Activated CD4-positive, alpha-beta T cell treated with anti-CD3 and anti-CD28 coated beads for 48 hours (primary cell): ENCODE data around the gene CPA4.
A peak's percentile ranks its signal among the peaks of the same experiment; 100 is the strongest.

ENCODE experiments used
- DNase-seq: peaks from one replicate; pipeline ENCODE4 v3.0.0-alpha.2; 2020

Gene CPA4

DNA sequence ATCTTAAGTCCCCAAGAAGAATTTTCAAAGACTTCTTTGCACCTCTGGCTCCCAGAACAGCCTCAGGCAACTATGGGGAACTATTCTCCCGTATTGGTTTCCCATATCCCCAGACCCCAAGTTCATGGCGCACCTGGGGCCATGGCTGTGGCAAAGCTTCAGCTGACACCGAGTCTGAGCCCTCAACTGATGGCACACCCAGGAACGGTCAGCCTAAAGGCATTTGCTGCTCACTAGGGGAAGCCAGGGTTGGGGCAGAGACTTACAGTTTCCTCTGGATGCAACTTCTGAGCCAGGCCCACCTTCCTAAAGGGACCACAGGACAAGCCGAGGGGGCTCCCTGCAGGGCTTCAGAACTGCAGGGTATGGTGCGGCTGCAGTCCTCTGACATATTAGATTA lies 73.6 kb downstream of the CPA4 start:
- no peak for DNase-seq

DNA sequence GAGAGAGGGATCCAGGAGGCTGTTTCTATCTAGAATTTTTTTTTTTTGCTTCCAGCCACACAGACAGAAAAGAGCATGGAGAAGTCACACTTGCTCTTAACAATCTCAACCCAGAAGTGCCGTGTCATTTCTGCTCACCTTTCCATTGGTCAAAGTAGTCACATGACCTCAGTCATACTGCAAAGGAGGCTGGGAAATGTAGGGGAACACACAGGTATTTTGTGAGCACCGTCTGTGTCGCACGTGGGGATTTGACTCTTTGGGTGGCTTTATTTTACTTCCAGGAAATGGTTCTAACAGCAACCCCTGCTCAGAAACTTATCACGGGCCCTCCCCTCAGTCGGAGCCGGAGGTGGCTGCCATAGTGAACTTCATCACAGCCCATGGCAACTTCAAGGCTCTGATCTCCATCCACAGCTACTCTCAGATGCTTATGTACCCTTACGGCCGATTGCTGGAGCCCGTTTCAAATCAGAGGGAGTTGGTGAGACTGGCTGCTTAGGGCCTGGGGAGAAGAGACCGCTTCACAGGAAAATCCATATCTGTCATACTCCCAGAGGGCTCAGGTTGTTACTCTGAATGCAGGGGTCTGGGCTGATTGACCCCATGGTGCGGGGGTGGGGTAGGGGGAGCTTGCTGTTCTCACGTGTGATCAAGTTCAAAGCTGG lies 74.3 kb downstream of the CPA4 start:
- DNase-seq: peak; percentile 16

DNA sequence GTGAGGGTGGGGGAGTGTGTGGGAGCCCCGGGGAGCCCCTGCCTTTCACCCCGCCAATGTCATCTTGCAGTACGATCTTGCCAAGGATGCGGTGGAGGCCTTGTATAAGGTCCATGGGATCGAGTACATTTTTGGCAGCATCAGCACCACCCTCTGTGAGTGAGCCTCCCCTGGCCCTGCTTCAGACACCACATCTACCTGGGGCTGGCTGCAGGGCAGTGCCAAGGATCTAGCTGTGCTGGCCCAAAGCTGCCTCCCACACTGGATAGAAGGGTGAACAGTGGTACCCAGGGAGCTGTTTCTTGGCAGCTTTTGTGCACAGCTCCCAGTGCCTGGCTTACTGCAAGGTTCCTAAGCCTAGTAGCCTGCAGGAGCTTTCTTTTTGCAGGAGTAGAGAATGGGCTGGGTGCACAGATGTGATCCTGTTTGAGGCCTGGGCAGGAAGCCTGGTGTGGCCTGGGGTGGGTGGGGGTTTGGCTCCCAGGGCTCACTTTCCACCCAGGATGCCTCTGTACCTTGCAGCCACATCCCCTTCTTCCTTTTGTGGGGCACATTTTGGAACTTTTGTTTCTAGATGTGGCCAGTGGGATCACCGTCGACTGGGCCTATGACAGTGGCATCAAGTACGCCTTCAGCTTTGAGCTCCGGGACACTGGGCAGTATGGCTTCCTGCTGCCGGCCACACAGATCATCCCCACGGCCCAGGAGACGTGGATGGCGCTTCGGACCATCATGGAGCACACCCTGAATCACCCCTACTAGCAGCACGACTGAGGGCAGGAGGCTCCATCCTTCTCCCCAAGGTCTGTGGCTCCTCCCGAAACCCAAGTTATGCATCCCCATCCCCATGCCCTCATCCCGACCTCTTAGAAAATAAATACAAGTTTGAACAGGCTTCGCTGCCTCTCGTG lies 75.1 kb downstream of the CPA4 start:
- no peak for DNase-seq

- no peak for DNase-seq
These were observed 76.2 kb downstream of the CPA4 start for GRCh38 chr7:130369110-130369711.

GRCh38 chr7:130369831-130370550 lies 77.0 kb downstream of the CPA4 start:
- DNase-seq: no peak

GRCh38 chr7:130371046-130371445 lies 78.1 kb downstream of the CPA4 start:
- no peak for DNase-seq

- DNase-seq: no peak
These were observed 79.6 kb downstream of the CPA4 start for GRCh38 chr7:130372402-130373165.
